Esophagus muscularis mucosa (tissue), 4 donors: ENCODE measurements around the gene TNFSF8. TPM values are rescaled to one million over a fixed set of nuclear protein-coding genes. Genes with fewer than 3 reads are reported as not detected.

Experiments
- DNase-seq: peaks from one replicate; pipeline ENCODE4 v3.0.0-alpha.2; 2017; ENCODE audit errors: extremely low spot score
- H3K27ac ChIP-seq, 4 donors: fragments of 200-600 bp; sonication (generic); replicated peaks in 1 of 4; 1 replicate in 3 of 4; 2 replicates in 1 of 4; pipeline ENCODE4 v1.5.1; 2016 to 2019; ENCODE audit warnings: mild to moderate bottlenecking in 1 of 4
- H3K27me3 ChIP-seq, 4 donors: fragments of 200-600 bp; sonication (generic); one replicate each; pipeline versions ENCODE4 v1.5.1 to v1.6.0; 2016 to 2019
- H3K36me3 ChIP-seq, 4 donors: fragments of 200-600 bp; sonication (generic); one replicate each; pipeline ENCODE4 v1.5.1; 2016 to 2019
- H3K4me1 ChIP-seq, 4 donors: fragments of 200-600 bp; sonication (generic); one replicate each; pipeline ENCODE4 v1.5.1; 2016 to 2019
- H3K4me3 ChIP-seq, 4 donors: fragments of 200-600 bp; sonication (generic); 1 replicate in 2 of 4; 2 replicates in 2 of 4; pipeline ENCODE4 v1.5.1; 2016 to 2019; ENCODE audit warnings: mild to moderate bottlenecking in 4 of 4, moderate library complexity in 1 of 4
- H3K9me3 ChIP-seq, 4 donors: fragments of 200-600 bp; sonication (generic); 1 replicate in 3 of 4; 2 replicates in 1 of 4; pipeline ENCODE4 v1.5.1; 2016 to 2019
- CTCF ChIP-seq, 3 experiments: fragments of 200-600 bp in 2 of 3; fragments of 450-650 bp in 1 of 3; sonication (generic) in 2 of 3; IDR thresholded peaks; one replicate each; pipeline ENCODE4 v1.5.1; 2017 to 2019; ENCODE audit warnings: antibody characterized with exemption in 3 of 3, mild to moderate bottlenecking in 2 of 3, moderate library complexity in 1 of 3
- EP300 ChIP-seq: sonication (generic); formaldehyde crosslinking; IDR thresholded peaks from one replicate; pipeline ENCODE4 v1.6.1; 2017; ENCODE audit warnings: antibody characterized with exemption
- POLR2A ChIP-seq: fragments of 450-650 bp; IDR thresholded peaks from one replicate; pipeline ENCODE4 v1.6.1; 2017; ENCODE audit warnings: antibody characterized with exemption, moderate library complexity, mild to moderate bottlenecking, low read depth
- POLR2AphosphoS5 ChIP-seq, 2 donors: sonication (generic); formaldehyde crosslinking; IDR thresholded peaks; one replicate each; pipeline ENCODE4 v1.6.1; 2017; ENCODE audit warnings: antibody characterized with exemption in 2 of 2
- WGBS: methylation state at CpG from one replicate; pipeline ENCODE4 v1.1.5; 2018; 5-methylcytosine and 5-hydroxymethylcytosine counted together
- intact Hi-C: fragments of 100-400 bp; cut with DNase I; formaldehyde crosslinking; loops from one replicate; pipeline ENCODE4 v1.15.1; 2023
- total RNA-seq, 4 donors: library from RNA; depleted of rRNA; stranded (reverse); fragments of >200 nt; gene quantifications; one replicate each; pipeline versions ENCODE4 v1.1.0 to v1.2.1, GENCODE V29; 2016

Gene TNFSF8
- total RNA-seq, 4 donors from 2014 or later = 0.46 to 4.0 (median 1.4) TPM

DNA sequence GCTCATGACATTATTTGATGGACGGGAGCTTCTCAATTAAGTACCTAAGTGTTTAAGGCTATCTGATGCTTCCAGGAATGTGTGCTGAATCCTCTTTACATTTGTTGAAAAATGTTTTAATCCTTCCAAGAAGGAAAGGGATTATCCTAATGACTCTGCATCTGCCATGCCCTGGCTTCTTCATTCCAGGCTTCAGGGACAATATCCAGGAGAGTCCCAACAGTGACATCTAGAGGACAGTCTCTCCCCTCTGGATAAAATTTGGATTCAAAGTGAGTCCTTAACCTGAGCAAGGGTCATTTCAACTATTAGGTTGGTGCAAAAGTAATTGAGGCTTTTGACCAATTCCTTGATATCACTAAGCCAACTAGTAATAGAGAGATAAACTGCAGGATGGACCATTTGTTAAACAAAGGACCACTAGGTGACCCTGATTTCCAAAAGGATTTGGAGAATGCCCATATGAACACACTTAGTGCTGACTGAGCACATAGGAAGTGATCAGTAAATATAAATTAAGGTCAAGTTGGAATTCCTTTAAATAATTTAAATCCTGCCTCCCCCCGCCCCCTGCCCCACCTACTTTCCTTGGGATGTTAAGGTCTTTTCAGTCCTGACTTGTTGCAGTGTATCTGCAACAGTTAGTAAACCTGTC is 19.1 kb downstream of the TNFSF8 start:
- H3K4me1 ChIP-seq = no peaks in the 10 kb centered on the region
- H3K36me3 ChIP-seq = no peaks in the 10 kb centered on the region
- no peaks in the 10 kb centered on the region for H3K27me3 ChIP-seq
- TF ChIP-seq POLR2AphosphoS5 (IDR thresholded peaks at IDR 0.05) = no peak
- TF ChIP-seq POLR2A = no peak
- peak; percentile 53 to 68 (median 59) for TF ChIP-seq CTCF (IDR thresholded peaks at IDR 0.05)
- TF ChIP-seq EP300 = no peak
- 83% methylated on average over 2 of the region's 2 CpGs for WGBS
- no peak overlapping the region for H3K27ac ChIP-seq
- no peak for DNase-seq
- intact Hi-C loops = loop anchor here (2.0 to 10.0 kb wide), 3 partner anchors 101 to 226 kb away; partner anchors contain the start of gene TEX48
- no peaks in the 10 kb centered on the region for H3K9me3 ChIP-seq
- no peak overlapping the region for H3K4me3 ChIP-seq

GRCh38 chr9:114910541-114910940 is 19.9 kb downstream of the TNFSF8 start:
- H3K4me3 ChIP-seq = no peak overlapping the region
- intact Hi-C loops = loop anchor here (2.0 to 10.0 kb wide), 3 partner anchors 102 to 226 kb away; partner anchors contain the start of gene TEX48
- H3K9me3 ChIP-seq = no peaks in the 10 kb centered on the region
- DNase-seq = peak; percentile 47
- TF ChIP-seq POLR2A = no peak
- no peak for TF ChIP-seq CTCF (IDR thresholded peaks at IDR 0.05)
- H3K36me3 ChIP-seq = no peaks in the 10 kb centered on the region
- no peaks in the 10 kb centered on the region for H3K4me1 ChIP-seq
- 88% methylated on average over 4 of the region's 4 CpGs for WGBS
- no peak overlapping the region for H3K27ac ChIP-seq
- no peaks in the 10 kb centered on the region for H3K27me3 ChIP-seq

DNA sequence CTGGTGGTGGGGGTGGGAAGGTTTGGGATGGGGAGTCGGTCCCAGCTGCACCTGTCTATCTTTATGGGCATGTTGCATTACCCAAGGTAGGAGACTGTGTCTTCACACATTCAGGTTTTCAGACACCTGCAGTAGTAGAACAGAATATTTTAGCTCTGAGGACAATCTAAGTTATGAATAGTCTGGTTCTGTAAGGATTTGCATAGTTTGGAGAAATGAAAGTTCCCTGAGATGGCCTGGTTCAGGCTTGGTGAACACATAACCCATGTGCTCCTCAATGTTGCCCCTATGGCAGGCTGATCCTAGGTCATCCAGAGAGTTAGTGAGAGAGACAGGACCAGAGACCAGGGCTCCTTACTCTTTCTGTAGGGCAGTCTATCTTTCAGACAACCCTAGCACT is 20.7 kb downstream of the TNFSF8 start:
- intact Hi-C loops = loop anchor here (2.0 to 10.0 kb wide), 5 partner anchors 103 to 505 kb away; partner anchors contain the start of gene TEX48
- WGBS = 100% methylated on average over 1 of the region's 1 CpG
- Histone ChIP-seq H3K27ac (no peak overlapping the region), H3K27me3 (no peaks in the 10 kb centered on the region), H3K9me3 (no peaks in the 10 kb centered on the region), H3K36me3 (no peaks in the 10 kb centered on the region), H3K4me1 (no peaks in the 10 kb centered on the region), H3K4me3 (no peak overlapping the region)
- no peak for TF ChIP-seq POLR2AphosphoS5 (IDR thresholded peaks at IDR 0.05)
- TF ChIP-seq POLR2A = no peak
- TF ChIP-seq EP300 = no peak
- no peak for TF ChIP-seq CTCF (IDR thresholded peaks at IDR 0.05)
- DNase-seq = peak; percentile 34

DNA sequence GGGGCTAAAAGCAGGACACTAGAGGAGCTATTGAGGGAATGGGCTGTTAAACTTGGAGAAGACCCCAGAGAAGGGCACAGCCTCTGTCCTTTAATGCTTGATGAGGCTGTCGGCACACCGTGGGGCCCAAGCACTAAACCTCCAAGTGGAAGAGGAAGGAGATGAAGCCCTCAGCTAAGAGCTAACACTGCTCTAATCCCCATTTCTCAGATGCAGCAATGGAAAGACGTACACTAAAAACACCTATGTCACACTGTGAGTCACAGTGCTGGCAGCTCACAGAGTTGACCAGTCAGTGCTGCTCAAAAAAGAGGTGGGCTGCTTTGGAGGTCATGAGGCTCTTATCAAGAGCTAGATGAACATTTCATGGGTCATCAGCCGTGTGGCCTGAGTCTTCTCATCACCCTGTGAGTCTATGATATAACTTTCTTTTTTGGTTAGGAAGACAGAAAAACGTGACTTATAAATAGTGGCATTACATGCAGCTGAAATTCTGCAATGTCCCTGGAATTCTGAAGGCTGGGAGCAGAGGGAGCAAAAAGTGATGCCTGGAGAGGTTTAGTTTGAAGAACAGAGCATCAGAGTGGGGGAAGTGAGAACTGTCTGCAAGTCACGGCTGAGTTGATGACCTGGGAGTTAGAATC is 21.5 kb downstream of the TNFSF8 start:
- 83% methylated on average over 5 of the region's 6 CpGs for WGBS
- no peaks in the 10 kb centered on the region for H3K4me1 ChIP-seq
- no peaks in the 10 kb centered on the region for H3K27me3 ChIP-seq
- intact Hi-C loops = loop anchor here (10.0 kb wide), 2 partner anchors 244 to 504 kb away; no protein-coding TSS in a partner anchor
- no peak overlapping the region for H3K4me3 ChIP-seq
- DNase-seq = no peak
- H3K36me3 ChIP-seq = no peaks in the 10 kb centered on the region
- TF ChIP-seq POLR2A = no peak
- TF ChIP-seq EP300 = no peak
- TF ChIP-seq CTCF (IDR thresholded peaks at IDR 0.05) = no peak
- no peak for TF ChIP-seq POLR2AphosphoS5 (IDR thresholded peaks at IDR 0.05)
- H3K9me3 ChIP-seq = no peaks in the 10 kb centered on the region
- no peak overlapping the region for H3K27ac ChIP-seq
